BLaER1 treated with 17β-estradiol and CSF1 and Interleukin-3, amounts not matched to agents 10 nM and 100 nM (cell line): ENCODE results near the gene DDRGK1.

Experiments used
- H3K27ac ChIP-seq, 11 experiments: shearing (Covaris generic); formaldehyde crosslinking; 2 replicates each; pipeline ENCODE4 v1.8.1; 2022
- H3K27me3 ChIP-seq, 11 experiments: shearing (Covaris generic); formaldehyde crosslinking; 2 replicates each; pipeline ENCODE4 v1.8.1; 2022
- H3K36me3 ChIP-seq, 11 experiments: shearing (Covaris generic); formaldehyde crosslinking; 2 replicates each; pipeline ENCODE4 v1.8.1; 2022
- H3K4me1 ChIP-seq, 10 experiments: shearing (Covaris generic); formaldehyde crosslinking; 2 replicates each; pipeline ENCODE4 v1.8.1; 2022
- H3K4me2 ChIP-seq, 11 experiments: shearing (Covaris generic); formaldehyde crosslinking; 2 replicates each; pipeline ENCODE4 v1.8.1; 2022
- H3K4me3 ChIP-seq, 10 experiments: shearing (Covaris generic); formaldehyde crosslinking; 2 replicates each; pipeline ENCODE4 v1.8.1; 2022
- H3K9ac ChIP-seq, 11 experiments: shearing (Covaris generic); formaldehyde crosslinking; 2 replicates each; pipeline ENCODE4 v1.8.1; 2022
- H3K9me3 ChIP-seq, 11 experiments: shearing (Covaris generic); formaldehyde crosslinking; replicated peaks in 1 of 11; 2 replicates each; pipeline ENCODE4 v1.8.1; 2022
- H4K20me1 ChIP-seq, 11 experiments: shearing (Covaris generic); formaldehyde crosslinking; 2 replicates each; pipeline ENCODE4 v1.8.1; 2022
- Cebpa-rat ChIP-seq, 11 experiments: shearing (Covaris generic); IDR thresholded peaks; 2 replicates each; pipeline ENCODE4 v1.8.1; 2022

DDRGK1 gene

GRCh38 chr20:3245156-3245555 lies 40.7 kb upstream of the DDRGK1 start:
- H3K27ac ChIP-seq, result no peak overlapping the region
- no peak for TF ChIP-seq Cebpa-rat (IDR thresholded peaks at IDR 0.05)
- H3K4me3 ChIP-seq, result no peak overlapping the region
- no peak overlapping the region for H3K9ac ChIP-seq
- H4K20me1 ChIP-seq, result peaks cover 0 to 44% (median 29%) of the 10 kb centered on the region in 11 experiments; a peak in 16 of 22 replicates
- H3K4me1 ChIP-seq, result peaks cover 9 to 12% (median 11%) of the 10 kb centered on the region in 10 experiments; a peak in 14 of 20 replicates
- H3K4me2 ChIP-seq, result no peak overlapping the region
- peaks cover 46 to 85% (median 66%) of the 10 kb centered on the region in 11 experiments for H3K27me3 ChIP-seq
- no peaks in the 10 kb centered on the region for H3K9me3 ChIP-seq
- peaks cover 0 to 7% (median 3%) of the 10 kb centered on the region in 11 experiments; a peak in 6 of 22 replicates for H3K36me3 ChIP-seq

- Histone ChIP-seq H3K4me2 (no peak overlapping the region), H3K4me3 (no peak overlapping the region), H3K27ac (no peak overlapping the region), H3K9ac (no peak overlapping the region), H3K4me1 (peaks cover 4 to 17% (median 14%) of the 10 kb centered on the region in 10 experiments; a peak in 17 of 20 replicates), H3K27me3 (peaks cover 46 to 85% (median 66%) of the 10 kb centered on the region in 11 experiments), H3K36me3 (peaks cover 0 to 1% (median 0%) of the 10 kb centered on the region in 11 experiments; a peak in 2 of 22 replicates), H4K20me1 (peaks cover 0 to 44% (median 28%) of the 10 kb centered on the region in 11 experiments; a peak in 16 of 22 replicates), H3K9me3 (no peaks in the 10 kb centered on the region)
- TF ChIP-seq Cebpa-rat (IDR thresholded peaks at IDR 0.05), result no peak
Measured at GRCh38 chr20:3244613-3245012, 40.1 kb upstream of the DDRGK1 start.

DNA sequence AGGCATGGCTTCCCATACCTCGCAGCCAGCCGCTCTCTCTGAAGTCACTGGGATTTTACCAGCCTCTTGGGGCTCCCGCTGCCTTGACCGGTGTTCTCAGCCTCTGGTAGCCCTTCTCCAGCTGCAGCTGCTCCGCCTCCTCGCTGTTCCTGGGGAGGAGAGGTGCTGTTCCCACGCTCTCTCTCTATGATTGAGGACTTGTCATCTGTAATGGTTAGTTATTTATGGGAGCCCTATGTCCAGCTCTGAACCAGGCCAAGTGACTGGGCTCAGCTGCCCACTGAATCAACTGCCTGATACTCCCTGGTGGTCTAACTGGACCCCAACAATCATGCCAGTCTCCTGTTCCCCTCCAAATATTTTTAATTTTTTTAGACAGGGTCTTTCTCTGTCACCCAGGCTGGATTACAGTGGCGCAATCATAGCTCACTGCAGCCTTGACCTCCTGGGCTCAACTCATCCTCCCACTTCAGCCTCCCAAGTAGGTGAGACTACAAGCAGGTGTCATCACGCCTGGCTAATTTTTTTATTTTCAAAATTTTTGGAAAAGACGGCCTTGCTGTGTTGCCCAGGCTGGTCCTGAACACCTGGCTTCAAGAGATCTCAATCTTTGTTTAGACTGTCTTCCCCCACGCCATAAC lies 39.4 kb upstream of the DDRGK1 start:
- Histone ChIP-seq H3K9me3 (no peaks in the 10 kb centered on the region), H3K9ac (no peak overlapping the region), H3K27me3 (peaks cover 46 to 85% (median 66%) of the 10 kb centered on the region in 11 experiments), H4K20me1 (peaks cover 0 to 43% (median 23%) of the 10 kb centered on the region in 11 experiments; a peak in 16 of 22 replicates), H3K4me3 (no peak overlapping the region), H3K4me1 (peaks cover 0 to 21% (median 16%) of the 10 kb centered on the region in 10 experiments; a peak in 16 of 20 replicates), H3K36me3 (no peaks in the 10 kb centered on the region), H3K27ac (no peak overlapping the region), H3K4me2 (no peak overlapping the region)
- no peak for TF ChIP-seq Cebpa-rat (IDR thresholded peaks at IDR 0.05)

DNA sequence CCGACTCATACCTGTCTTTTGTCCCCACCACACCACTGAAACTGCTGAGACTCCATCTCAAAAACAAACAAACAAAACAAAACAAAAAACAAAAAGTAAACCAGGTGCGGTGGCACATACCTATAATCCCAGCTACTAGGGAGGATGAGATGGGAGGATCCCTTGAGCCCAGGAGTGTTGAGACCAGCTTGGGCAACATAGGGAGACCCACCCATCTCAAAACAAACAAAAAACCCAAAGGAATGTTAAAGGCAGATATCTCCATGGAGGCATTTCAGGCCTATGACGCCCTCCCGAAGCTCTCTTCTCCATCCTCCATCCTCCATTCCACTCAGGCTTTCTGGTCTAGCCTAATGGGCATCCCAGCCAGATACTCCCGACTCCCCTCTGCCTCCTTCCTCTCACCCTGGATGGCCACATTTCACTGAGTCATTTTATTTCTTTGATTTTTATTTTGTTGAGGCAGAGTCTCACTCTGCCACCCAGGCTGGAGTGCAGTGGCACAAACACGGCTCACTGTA lies 37.8 kb upstream of the DDRGK1 start:
- no peak overlapping the region for H3K4me2 ChIP-seq
- H3K4me1 ChIP-seq, result peaks cover 0 to 26% (median 17%) of the 10 kb centered on the region in 10 experiments; a peak in 15 of 20 replicates
- H3K9ac ChIP-seq, result no peak overlapping the region
- no peak for TF ChIP-seq Cebpa-rat (IDR thresholded peaks at IDR 0.05)
- peaks cover 46 to 85% (median 66%) of the 10 kb centered on the region in 11 experiments for H3K27me3 ChIP-seq
- no peaks in the 10 kb centered on the region for H3K36me3 ChIP-seq
- no peak overlapping the region for H3K27ac ChIP-seq
- no peak overlapping the region for H3K4me3 ChIP-seq
- peaks cover 0 to 43% (median 12%) of the 10 kb centered on the region in 11 experiments; a peak in 13 of 22 replicates for H4K20me1 ChIP-seq
- H3K9me3 ChIP-seq, result no peaks in the 10 kb centered on the region

DNA sequence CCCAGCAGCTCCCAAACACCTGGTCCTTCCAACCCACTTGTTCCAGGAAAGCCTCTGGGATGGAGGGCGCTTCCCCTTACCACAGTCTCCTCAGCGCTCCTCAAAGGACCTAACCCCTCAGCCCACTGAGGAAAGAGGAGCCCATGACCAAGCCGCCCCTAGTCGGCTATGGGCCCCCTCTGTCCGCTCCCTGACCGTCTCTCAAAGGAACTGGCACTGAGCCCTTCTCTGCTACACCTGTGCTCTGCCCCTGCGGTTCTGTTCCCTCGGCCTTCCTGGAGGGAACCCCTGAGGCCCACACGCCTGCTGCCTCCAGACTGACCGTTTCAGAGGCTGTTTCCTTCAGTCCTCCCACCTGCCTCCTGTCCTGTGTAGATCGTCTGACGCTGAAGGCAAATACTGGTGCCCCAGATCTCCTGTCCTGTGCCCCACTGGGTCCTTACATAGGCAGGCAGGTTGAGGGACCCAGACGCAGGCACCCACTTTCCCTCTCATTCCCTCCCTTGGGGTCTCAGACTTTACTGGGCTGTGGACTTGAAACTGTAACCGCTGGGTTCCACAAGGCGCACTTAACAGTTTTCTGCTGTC lies 36.4 kb upstream of the DDRGK1 start:
- Histone ChIP-seq H4K20me1 (peaks cover 0 to 53% (median 21%) of the 10 kb centered on the region in 11 experiments; a peak in 13 of 22 replicates), H3K27ac (no peak overlapping the region), H3K9me3 (no peaks in the 10 kb centered on the region), H3K27me3 (peaks cover 58 to 87% (median 72%) of the 10 kb centered on the region in 11 experiments), H3K4me1 (peaks cover 0 to 26% (median 17%) of the 10 kb centered on the region in 10 experiments; a peak in 15 of 20 replicates), H3K9ac (no peak overlapping the region), H3K4me2 (no peak overlapping the region), H3K36me3 (no peaks in the 10 kb centered on the region), H3K4me3 (no peak overlapping the region)
- TF ChIP-seq Cebpa-rat (IDR thresholded peaks at IDR 0.05), result no peak

DNA sequence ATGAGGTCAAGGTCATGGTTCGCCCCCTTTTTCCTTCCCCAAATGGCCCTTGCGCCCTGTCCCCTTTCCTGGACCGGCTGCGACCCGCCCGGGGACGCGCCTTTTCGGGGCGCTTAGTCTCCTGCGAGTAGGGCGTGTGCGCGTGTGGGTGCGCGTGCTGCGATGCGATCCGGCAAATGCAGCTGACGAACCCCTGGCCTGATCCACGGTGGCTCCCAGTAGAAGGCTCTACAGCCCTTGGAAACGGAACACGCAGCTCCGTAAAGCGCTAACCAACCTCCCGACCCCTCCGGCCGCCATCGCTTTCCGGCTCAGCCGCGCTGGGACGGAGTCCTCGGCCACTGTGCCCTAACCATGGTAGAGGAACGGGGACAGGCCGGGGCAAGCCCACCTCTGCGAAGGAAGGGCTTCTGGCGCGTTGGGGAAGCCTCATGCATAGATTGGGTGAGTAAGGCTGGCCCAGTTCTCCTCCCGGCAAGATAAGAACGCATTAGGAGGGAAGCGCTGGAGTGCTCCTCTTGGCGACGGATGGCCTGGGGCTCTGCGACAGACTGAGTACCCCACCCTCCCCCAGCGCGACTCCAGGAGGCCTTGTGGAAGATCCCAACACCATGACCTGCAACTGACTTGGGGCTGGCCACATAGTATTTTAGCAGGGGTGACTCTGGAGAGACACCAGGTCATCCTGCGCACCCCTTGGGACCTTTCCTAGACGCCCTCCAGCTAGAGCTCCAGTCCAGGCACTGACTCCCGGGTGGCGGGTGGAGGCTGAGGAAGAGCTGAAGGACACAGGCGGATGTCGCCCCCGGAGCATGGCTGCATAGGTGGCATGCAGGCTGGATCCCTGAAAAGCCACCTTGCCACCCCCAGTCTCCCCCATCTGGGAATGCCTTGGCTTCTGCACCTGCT lies 35.6 kb upstream of the DDRGK1 start:
- peak overlapping the region in 6 of 11 experiments; percentile 62 to 83 (median 73); a peak in 6 of 22 replicates for H3K9ac ChIP-seq
- H3K36me3 ChIP-seq, result no peaks in the 10 kb centered on the region
- H3K4me2 ChIP-seq, result peak overlapping the region; percentile 91 to 98 (median 96)
- H3K4me3 ChIP-seq, result peak overlapping the region; percentile 66 to 92 (median 75)
- no peak for TF ChIP-seq Cebpa-rat (IDR thresholded peaks at IDR 0.05)
- peaks cover 0 to 26% (median 17%) of the 10 kb centered on the region in 10 experiments; a peak in 15 of 20 replicates for H3K4me1 ChIP-seq
- H3K9me3 ChIP-seq, result no peaks in the 10 kb centered on the region
- H3K27me3 ChIP-seq, result peaks cover 61 to 92% (median 79%) of the 10 kb centered on the region in 11 experiments
- H3K27ac ChIP-seq, result no peak overlapping the region
- H4K20me1 ChIP-seq, result peaks cover 0 to 53% (median 21%) of the 10 kb centered on the region in 11 experiments; a peak in 13 of 22 replicates

GRCh38 chr20:3239026-3239866 lies 34.8 kb upstream of the DDRGK1 start, which contains the start of gene SLC4A11:
SLC4A11 (minus strand) TSS chr20:3239190; CDS start chr20:3239137, 53 bp downstream.
- peak within 1 kb of the TSS; percentile 41 to 83 (median 71) for H3K9ac ChIP-seq
- no peaks in the 10 kb centered on the region for H3K36me3 ChIP-seq
- H3K4me3 ChIP-seq, result peak within 1 kb of the TSS; percentile 66 to 92 (median 75)
- TF ChIP-seq Cebpa-rat (IDR thresholded peaks at IDR 0.05), result no peak
- H4K20me1 ChIP-seq, result peaks cover 0 to 53% (median 21%) of the 10 kb centered on the region in 11 experiments; a peak in 13 of 22 replicates
- peak within 1 kb of the TSS in 4 of 11 experiments; percentile 20 to 63 (median 40); a peak in 5 of 22 replicates for H3K27ac ChIP-seq
- peak within 1 kb of the TSS; percentile 91 to 98 (median 96) for H3K4me2 ChIP-seq
- H3K4me1 ChIP-seq, result peaks cover 0 to 26% (median 17%) of the 10 kb centered on the region in 10 experiments; a peak in 15 of 20 replicates
- peaks cover 61 to 93% (median 76%) of the 10 kb centered on the region in 11 experiments for H3K27me3 ChIP-seq
- H3K9me3 ChIP-seq, result no peaks in the 10 kb centered on the region
